Erythroblast (primary cell): ENCODE data around the gene COL4A2.

ENCODE experiments used
- GATA1 ChIP-seq: IDR thresholded peaks from 2 replicates; pipeline ENCODE4 v1.6.1; 2011; ENCODE audit warnings: low read depth, mild to moderate bottlenecking, control low read depth, low read length, moderate library complexity
- POLR2A ChIP-seq: IDR thresholded peaks from 2 replicates; pipeline ENCODE4 v1.6.1; 2011; ENCODE audit warnings: mild to moderate bottlenecking, low read length

- TF ChIP-seq POLR2A: no peak
- TF ChIP-seq GATA1: no peak
Observed at GRCh38 chr13:110519046-110519445, 212.0 kb downstream of the COL4A2 start.
